Esophagus (tissue), 2 donors: Measurements from ENCODE around the gene KREMEN1. TPM values are rescaled to one million over a fixed set of nuclear protein-coding genes. Genes with fewer than 3 reads are reported as not detected.
A peak's percentile ranks its signal among the peaks of the same experiment; 100 is the strongest.
"Not testable (repeated sequence)": the region's sequence is repeated elsewhere in the genome, so short reads cannot be mapped to it uniquely, and the experiment has no call there.

ENCODE experiments used
- H3K27ac ChIP-seq, 2 donors: one replicate each; pipeline ENCODE4 v1.5.1; 2013; ENCODE audit warnings: low read depth in 2 of 2, mild to moderate bottlenecking in 2 of 2, inconsistent platforms in 1 of 2, low read length in 1 of 2, moderate library complexity in 1 of 2
- H3K27me3 ChIP-seq, 2 donors: one replicate each; pipeline ENCODE4 v1.6.1; 2013; ENCODE audit warnings: low read length in 2 of 2, control low read depth in 1 of 2, mild to moderate bottlenecking in 1 of 2; ENCODE audit not compliant: insufficient read depth in 2 of 2, control insufficient read depth in 1 of 2
- H3K36me3 ChIP-seq, 2 donors: one replicate each; pipeline ENCODE4 v1.6.1; 2013; ENCODE audit warnings: low read length in 1 of 2; ENCODE audit not compliant: control insufficient read depth in 2 of 2, insufficient read depth in 2 of 2
- H3K4me1 ChIP-seq, 2 donors: one replicate each; pipeline ENCODE4 v1.6.1; 2013; ENCODE audit warnings: low read length in 1 of 2; ENCODE audit not compliant: control insufficient read depth in 2 of 2, insufficient read depth in 2 of 2
- H3K4me3 ChIP-seq, 2 donors: one replicate each; pipeline ENCODE4 v1.5.1; 2013; ENCODE audit warnings: low read length in 2 of 2, mild to moderate bottlenecking in 2 of 2, low read depth in 1 of 2, moderate library complexity in 1 of 2
- H3K9me3 ChIP-seq, 2 donors: one replicate each; pipeline ENCODE4 v1.6.1; 2013; ENCODE audit warnings: mild to moderate bottlenecking in 2 of 2, low read depth in 1 of 2, low read length in 1 of 2, moderate library complexity in 1 of 2; ENCODE audit not compliant: control insufficient read depth in 2 of 2, insufficient read depth in 1 of 2
- whole genome bisulfite sequencing, 2 donors: extraction: QIAGEN DNeasy Blood & Tissue Kit; methylation state at CpG; one replicate each; pipeline ENCODE4 v1.1.7; 2013; 5-methylcytosine and 5-hydroxymethylcytosine counted together
- polyA plus RNA-seq, 2 donors: library from polyadenylated mRNA; stranded (reverse); fragments of 200-250 nt; gene quantifications; one replicate each; pipeline ENCODE4 v1.2.3, GENCODE V29; 2013
- donor health status: healthy with polysubstance abuse.
- donor health status: Bipolar disorder and iron deficiency.

The KREMEN1 gene
- polyA plus RNA-seq, 2 donors: 29.1 to 31.4 TPM

- no peaks in the 10 kb centered on the region for H3K27me3 ChIP-seq
- no peak overlapping the region for H3K4me3 ChIP-seq
- no peaks in the 10 kb centered on the region for H3K9me3 ChIP-seq
- H3K27ac ChIP-seq: no peak overlapping the region
- 81 to 86% methylated on average over 7 of the region's 7 CpGs for WGBS, 2 donors
- peaks cover 0 to 2% of the 10 kb centered on the region in 2 donors for H3K4me1 ChIP-seq
- H3K36me3 ChIP-seq: peaks cover 2 to 5% of the 10 kb centered on the region in 2 donors
Measured at GRCh38 chr22:29112681-29113080, 39.8 kb downstream of the KREMEN1 start.

- Histone ChIP-seq H3K4me3 (no peak overlapping the region), H3K9me3 (no peaks in the 10 kb centered on the region), H3K27me3 (no peaks in the 10 kb centered on the region), H3K36me3 (peaks cover 2 to 5% of the 10 kb centered on the region in 2 donors), H3K4me1 (peaks cover 0 to 2% of the 10 kb centered on the region in 2 donors), H3K27ac (no peak overlapping the region)
- 82 to 87% methylated on average over 4 of the region's 4 CpGs for WGBS, 2 donors
Measured at GRCh38 chr22:29113319-29113718, 40.5 kb downstream of the KREMEN1 start.

GRCh38 chr22:29114392-29114791 is 41.6 kb downstream of the KREMEN1 start:
- 85 to 99% methylated on average over 4 of the region's 4 CpGs for WGBS, 2 donors
- H3K4me3 ChIP-seq: no peak overlapping the region
- H3K9me3 ChIP-seq: no peaks in the 10 kb centered on the region
- peaks cover 0 to 2% of the 10 kb centered on the region in 2 donors for H3K4me1 ChIP-seq
- H3K27ac ChIP-seq: no peak overlapping the region
- H3K36me3 ChIP-seq: peaks cover 2 to 5% of the 10 kb centered on the region in 2 donors
- no peaks in the 10 kb centered on the region for H3K27me3 ChIP-seq

GRCh38 chr22:29115682-29116288 is 43.0 kb downstream of the KREMEN1 start:
- H3K4me3 ChIP-seq: no peak overlapping the region
- WGBS, 2 donors: 59 to 62% methylated on average over 2 of the region's 2 CpGs

GRCh38 chr22:29116397-29117123 is 43.7 kb downstream of the KREMEN1 start:
- Histone ChIP-seq H3K9me3 (no peaks in the 10 kb centered on the region), H3K4me3 (no peak overlapping the region), H3K36me3 (peaks cover 0 to 2% of the 10 kb centered on the region in 2 donors), H3K4me1 (peaks cover 0 to 4% of the 10 kb centered on the region in 2 donors), H3K27ac (no peak overlapping the region), H3K27me3 (no peaks in the 10 kb centered on the region)
- WGBS, 2 donors: 80 to 84% methylated on average over 3 of the region's 3 CpGs

More at GRCh38 chr22:29115682-29116288, 43.0 kb downstream of the KREMEN1 start:
- H3K27ac ChIP-seq: no peak overlapping the region
- peaks cover 0 to 2% of the 10 kb centered on the region in 2 donors for H3K36me3 ChIP-seq
- peaks cover 0 to 4% of the 10 kb centered on the region in 2 donors for H3K4me1 ChIP-seq
- H3K9me3 ChIP-seq: no peaks in the 10 kb centered on the region
- H3K27me3 ChIP-seq: no peaks in the 10 kb centered on the region

GRCh38 chr22:29117799-29118477 is 45.1 kb downstream of the KREMEN1 start:
- WGBS, 2 donors: 87 to 88% methylated on average over 6 of the region's 6 CpGs

GRCh38 chr22:29120098-29120912 is 47.5 kb downstream of the KREMEN1 start:
- 82 to 93% methylated on average over 6 of the region's 7 CpGs for WGBS, 2 donors
- H3K27ac ChIP-seq, H3K9me3 ChIP-seq, H3K4me1 ChIP-seq, H3K27me3 ChIP-seq, H3K4me3 ChIP-seq, H3K36me3 ChIP-seq: not testable (repeated sequence)

More at GRCh38 chr22:29117799-29118477, 45.1 kb downstream of the KREMEN1 start:
- Histone ChIP-seq H3K9me3 (no peaks in the 10 kb centered on the region), H3K27me3 (no peaks in the 10 kb centered on the region), H3K4me1 (peaks cover 0 to 3% of the 10 kb centered on the region in 2 donors), H3K4me3 (no peak overlapping the region), H3K36me3 (peaks cover 0 to 2% of the 10 kb centered on the region in 2 donors), H3K27ac (peak overlapping the region in 1 of 2 donors; percentile 37)

GRCh38 chr22:29121124-29121523 is 48.3 kb downstream of the KREMEN1 start:
- H3K27me3 ChIP-seq: no peaks in the 10 kb centered on the region
- peaks cover 0 to 2% of the 10 kb centered on the region in 2 donors for H3K4me1 ChIP-seq
- no peaks in the 10 kb centered on the region for H3K9me3 ChIP-seq
- no peak overlapping the region for H3K27ac ChIP-seq
- no peak overlapping the region for H3K4me3 ChIP-seq
- WGBS, 2 donors: 55 to 58% methylated on average over 5 of the region's 5 CpGs
- peaks cover 10 to 12% of the 10 kb centered on the region in 2 donors for H3K36me3 ChIP-seq

- no peak overlapping the region for H3K4me3 ChIP-seq
- H3K9me3 ChIP-seq: no peaks in the 10 kb centered on the region
- H3K27me3 ChIP-seq: no peaks in the 10 kb centered on the region
- H3K27ac ChIP-seq: no peak overlapping the region
- peaks cover 0 to 2% of the 10 kb centered on the region in 2 donors for H3K4me1 ChIP-seq
- peaks cover 9 to 12% of the 10 kb centered on the region in 2 donors for H3K36me3 ChIP-seq
Measured at GRCh38 chr22:29122041-29122440, 49.2 kb downstream of the KREMEN1 start.
